IgD-negative memory B cell (primary cell): ENCODE results near the gene DRC3. TPM values are rescaled to one million over a fixed set of nuclear protein-coding genes. Genes with fewer than 3 reads are reported as not detected.

Source experiments
- H3K27ac Mint-ChIP-seq, 3 donors: one replicate each; pipeline ENCODE4 v1.8.0; 2020 to 2022; ENCODE audit warnings: mild to moderate bottlenecking in 3 of 3, mixed read lengths in 3 of 3, moderate library complexity in 1 of 3
- H3K27me3 Mint-ChIP-seq: one replicate; pipeline ENCODE4 v1.8.0; 2021; ENCODE audit warnings: mixed read lengths
- H3K36me3 Mint-ChIP-seq: one replicate; pipeline ENCODE4 v1.8.0; 2020; ENCODE audit warnings: mild to moderate bottlenecking, mixed read lengths
- H3K4me1 Mint-ChIP-seq, 3 donors: one replicate each; pipeline ENCODE4 v1.8.0; 2020 to 2022; ENCODE audit warnings: mixed read lengths in 3 of 3, mild to moderate bottlenecking in 1 of 3
- H3K4me3 Mint-ChIP-seq, 4 donors: one replicate each; pipeline ENCODE4 v1.8.0; 2020 to 2022; ENCODE audit warnings: mild to moderate bottlenecking in 4 of 4, mixed read lengths in 4 of 4, moderate library complexity in 3 of 4
- H3K9me3 Mint-ChIP-seq, 3 donors: one replicate each; pipeline ENCODE4 v1.8.0; 2020 to 2021; ENCODE audit warnings: mixed read lengths in 3 of 3, mild to moderate bottlenecking in 1 of 3
- polyA plus RNA-seq: library from polyadenylated mRNA; unstranded; fragments of 300-500 nt; fragmentation: Illumina TruSeq; gene quantifications from one replicate; pipeline ENCODE4 v1.2.3, GENCODE V29; 2021

Gene DRC3
- polyA plus RNA-seq, 1 donor from 2014 or later, result 0.90 TPM

DNA sequence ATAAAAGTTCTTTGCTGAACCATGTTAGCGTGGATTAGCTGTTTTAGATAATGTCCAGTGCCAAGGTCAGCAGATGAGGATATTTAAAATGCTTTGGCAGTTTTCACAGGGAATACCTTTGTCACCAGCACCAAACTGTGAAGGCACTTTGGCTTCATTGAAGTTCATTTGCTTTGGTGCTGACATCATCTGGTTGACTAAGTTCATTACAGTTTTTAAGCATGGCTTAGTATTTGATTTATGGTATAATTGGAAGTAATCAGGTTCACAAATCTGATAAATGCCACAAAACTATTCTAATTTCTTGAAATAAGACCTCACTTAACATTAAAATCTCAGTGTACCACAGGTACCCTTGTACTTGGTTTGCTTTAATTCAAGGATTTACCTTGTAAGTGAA, 70.8 kb downstream of the DRC3 start:
- Mint-ChIP-seq H3K4me3 (peak overlapping the region in 1 of 4 donors; percentile 93), H3K9me3 (no peaks in the 10 kb centered on the region), H3K36me3 (no peaks in the 10 kb centered on the region), H3K4me1 (peaks cover 5 to 18% (median 10%) of the 10 kb centered on the region in 3 donors), H3K27ac (peak overlapping the region in 1 of 3 donors; percentile 43), H3K27me3 (no peaks in the 10 kb centered on the region)

GRCh38 chr17:18044609-18045008, 71.9 kb downstream of the DRC3 start:
- Mint-ChIP-seq H3K4me3 (peak overlapping the region in 1 of 4 donors; percentile 19), H3K4me1 (peaks cover 5 to 16% (median 11%) of the 10 kb centered on the region in 3 donors)

DNA sequence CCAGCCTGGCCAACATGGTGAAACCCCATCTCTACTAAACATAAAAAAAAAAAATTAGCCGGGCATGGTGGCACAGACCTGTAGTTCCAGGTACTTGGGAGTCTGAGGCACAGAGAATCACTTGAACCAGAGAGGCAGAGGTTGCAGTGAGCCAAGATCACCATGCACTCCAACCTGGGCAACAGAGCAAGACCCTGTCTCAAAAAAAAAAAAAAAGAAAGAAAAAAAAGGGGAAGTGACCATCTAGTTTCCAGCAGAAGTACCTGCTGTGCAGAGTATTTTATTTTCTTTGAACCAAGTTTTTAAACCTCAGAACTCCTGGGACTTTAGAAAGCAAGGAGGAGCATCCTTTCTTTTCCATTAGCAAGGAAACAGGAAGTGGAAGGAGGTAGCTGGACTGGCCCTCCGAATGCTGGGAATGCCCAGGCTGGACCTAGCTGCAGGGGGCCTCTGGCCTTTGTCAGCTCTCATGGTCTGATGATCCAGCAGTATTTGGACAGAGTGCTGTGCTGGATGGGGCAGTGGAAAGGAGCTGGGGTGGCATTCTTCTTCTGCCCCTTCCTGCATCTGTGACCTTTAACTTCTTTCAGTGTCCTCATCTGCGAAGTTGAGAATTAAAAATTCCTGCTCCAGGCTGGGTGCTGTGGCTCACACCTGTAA, 73.2 kb downstream of the DRC3 start:
- no peak overlapping the region for H3K4me3 Mint-ChIP-seq

More at GRCh38 chr17:18044609-18045008, 71.9 kb downstream of the DRC3 start:
- Mint-ChIP-seq H3K27ac (no peak overlapping the region), H3K36me3 (no peaks in the 10 kb centered on the region), H3K27me3 (no peaks in the 10 kb centered on the region), H3K9me3 (no peaks in the 10 kb centered on the region)

GRCh38 chr17:18055597-18055996, 82.9 kb downstream of the DRC3 start:
- Mint-ChIP-seq H3K4me1 (no peaks in the 10 kb centered on the region), H3K27ac (no peak overlapping the region)

More for the DNA sequence above, 73.2 kb downstream of the DRC3 start:
- Mint-ChIP-seq H3K36me3 (peaks cover 1% of the 10 kb centered on the region), H3K4me1 (peaks cover 3 to 8% (median 5%) of the 10 kb centered on the region in 3 donors), H3K27ac (peak overlapping the region in 1 of 3 donors; percentile 63), H3K9me3 (no peaks in the 10 kb centered on the region), H3K27me3 (no peaks in the 10 kb centered on the region)

DNA sequence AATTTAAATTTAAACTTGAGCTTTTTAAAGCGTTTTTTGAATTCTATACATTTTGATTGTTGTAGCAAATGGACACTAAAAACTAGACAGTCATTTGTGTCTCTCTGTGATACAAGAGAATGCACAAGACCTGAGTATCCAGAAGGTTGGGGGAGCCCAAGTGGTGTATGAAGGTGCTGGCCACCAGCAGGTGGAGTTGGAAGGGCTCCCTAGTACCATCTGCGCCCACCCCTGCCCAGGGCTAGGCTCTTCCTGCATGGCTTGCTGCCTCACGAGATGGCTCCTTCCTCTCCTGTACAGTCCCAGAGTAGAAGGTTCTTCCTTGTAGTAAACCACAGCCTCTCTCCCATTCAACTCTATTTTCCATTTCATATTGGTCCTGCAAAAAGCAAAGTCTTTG, 83.6 kb downstream of the DRC3 start:
- Mint-ChIP-seq H3K9me3 (no peaks in the 10 kb centered on the region), H3K4me3 (no peak overlapping the region)

More at GRCh38 chr17:18055597-18055996, 82.9 kb downstream of the DRC3 start:
- Mint-ChIP-seq H3K9me3 (no peaks in the 10 kb centered on the region), H3K36me3 (peaks cover 4% of the 10 kb centered on the region), H3K27me3 (no peaks in the 10 kb centered on the region), H3K4me3 (no peak overlapping the region)

GRCh38 chr17:18059283-18059682, 86.6 kb downstream of the DRC3 start:
- H3K27ac Mint-ChIP-seq, result peak overlapping the region in 1 of 3 donors; percentile 10
- no peaks in the 10 kb centered on the region for H3K9me3 Mint-ChIP-seq
- H3K27me3 Mint-ChIP-seq, result no peaks in the 10 kb centered on the region
- no peak overlapping the region for H3K4me3 Mint-ChIP-seq
- H3K4me1 Mint-ChIP-seq, result no peaks in the 10 kb centered on the region
- peaks cover 7% of the 10 kb centered on the region for H3K36me3 Mint-ChIP-seq

More for the DNA sequence above, 83.6 kb downstream of the DRC3 start:
- H3K27me3 Mint-ChIP-seq, result no peaks in the 10 kb centered on the region
- peaks cover 4% of the 10 kb centered on the region for H3K36me3 Mint-ChIP-seq
- no peak overlapping the region for H3K27ac Mint-ChIP-seq
- no peaks in the 10 kb centered on the region for H3K4me1 Mint-ChIP-seq

- H3K4me3 Mint-ChIP-seq, result no peak overlapping the region
- no peaks in the 10 kb centered on the region for H3K9me3 Mint-ChIP-seq
- H3K27me3 Mint-ChIP-seq, result no peaks in the 10 kb centered on the region
- no peak overlapping the region for H3K27ac Mint-ChIP-seq
- no peaks in the 10 kb centered on the region for H3K4me1 Mint-ChIP-seq
- H3K36me3 Mint-ChIP-seq, result peaks cover 7% of the 10 kb centered on the region
Measured at GRCh38 chr17:18064053-18064452, 91.4 kb downstream of the DRC3 start.

GRCh38 chr17:18065546-18065945, 92.9 kb downstream of the DRC3 start:
- Mint-ChIP-seq H3K4me1 (no peaks in the 10 kb centered on the region), H3K4me3 (peak overlapping the region in 1 of 4 donors; percentile 37), H3K27me3 (no peaks in the 10 kb centered on the region), H3K27ac (no peak overlapping the region), H3K9me3 (no peaks in the 10 kb centered on the region), H3K36me3 (peaks cover 7% of the 10 kb centered on the region)

Other genes starting within 250 kb of the DRC3 start
- 9.1 TPM for gene SREBF1, start 135.9 kb upstream of the DRC3 start, polyA plus RNA-seq
- 3.7 TPM for gene TOM1L2, start 462 bp upstream of the DRC3 start, polyA plus RNA-seq
- 41.5 TPM for gene ATPAF2, start 66.3 kb downstream of the DRC3 start, polyA plus RNA-seq
- 7.7 TPM for gene GID4, start 66.5 kb downstream of the DRC3 start, polyA plus RNA-seq
- 47.8 TPM for gene DRG2, start 115.1 kb downstream of the DRC3 start, polyA plus RNA-seq
- gene MYO15A, start 135.9 kb downstream of the DRC3 start, polyA plus RNA-seq, result 0.48 TPM
- 144 TPM for gene ALKBH5, start 211.0 kb downstream of the DRC3 start, polyA plus RNA-seq